Measurements from ENCODE around the gene PRAMEF7. TPM values are rescaled to one million over a fixed set of nuclear protein-coding genes. Genes with fewer than 3 reads are reported as not detected.
"Not testable (repeated sequence)": the region's sequence is repeated elsewhere in the genome, so short reads cannot be mapped to it uniquely, and the experiment has no call there.

The PRAMEF7 gene
- total RNA-seq: not detected

DNA sequence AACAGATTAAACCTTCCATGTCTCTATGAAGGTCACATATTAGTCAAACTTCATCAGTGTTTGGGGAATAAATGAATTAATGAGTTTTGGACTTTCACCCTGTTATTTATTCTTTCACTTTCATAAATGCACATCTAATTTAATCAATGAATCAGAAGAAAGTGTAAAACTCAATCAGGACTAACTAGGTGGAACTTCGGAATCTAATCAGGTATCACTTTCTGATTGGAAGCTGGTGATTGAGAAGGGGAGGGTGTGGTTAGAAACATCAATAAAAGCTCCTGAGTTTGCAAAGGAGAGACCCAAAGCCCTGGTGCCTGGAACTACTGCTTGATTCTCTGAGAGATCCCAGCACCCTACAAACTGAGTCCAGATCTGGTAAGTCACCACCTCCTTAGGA, at the start of gene PRAMEF7:
PRAMEF7 (plus strand) TSS at position 301 of the 400 bp plus-strand sequence. CDS start 1,083 bp downstream, outside the sequence.
- H3K9me3 Mint-ChIP-seq; DNase-seq; POLR2A ChIA-PET; H3K36me3 Mint-ChIP-seq (ENCODE audit: low read depth); intact Hi-C loops (cut with micrococcal nuclease); H3K4me1 Mint-ChIP-seq (ENCODE audit: low read depth); H3K27me3 Mint-ChIP-seq; CTCF ChIA-PET; H3K4me3 Mint-ChIP-seq; H3K27ac Mint-ChIP-seq; ATAC-seq: not testable (repeated sequence)

DNA sequence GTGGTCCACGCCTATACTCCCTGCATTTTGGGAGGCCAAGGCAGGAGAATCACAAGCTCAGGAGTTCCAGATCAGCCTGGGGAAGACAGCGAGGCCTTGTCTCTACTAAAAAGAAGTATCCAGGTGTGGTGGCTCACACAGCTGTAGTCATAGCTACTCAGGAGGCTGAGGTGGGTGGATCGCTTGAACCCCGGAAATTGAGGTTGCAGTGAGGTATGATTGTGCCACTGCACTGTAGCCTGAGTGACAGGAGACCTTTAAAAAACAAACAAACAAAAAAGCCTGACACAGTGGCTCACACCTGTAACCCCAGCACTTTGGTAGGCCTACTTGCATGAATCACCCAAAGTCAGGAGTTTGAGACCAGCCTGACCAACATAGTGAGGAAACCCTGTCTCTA, 38.0 kb upstream of the PRAMEF7 start:
- intact Hi-C loops (cut with micrococcal nuclease); ATAC-seq; POLR2A ChIA-PET; CTCF ChIA-PET; H3K36me3 Mint-ChIP-seq (ENCODE audit: low read depth); H3K27ac Mint-ChIP-seq; H3K9me3 Mint-ChIP-seq; H3K4me3 Mint-ChIP-seq; DNase-seq; H3K27me3 Mint-ChIP-seq; H3K4me1 Mint-ChIP-seq (ENCODE audit: low read depth): not testable (repeated sequence)

DNA sequence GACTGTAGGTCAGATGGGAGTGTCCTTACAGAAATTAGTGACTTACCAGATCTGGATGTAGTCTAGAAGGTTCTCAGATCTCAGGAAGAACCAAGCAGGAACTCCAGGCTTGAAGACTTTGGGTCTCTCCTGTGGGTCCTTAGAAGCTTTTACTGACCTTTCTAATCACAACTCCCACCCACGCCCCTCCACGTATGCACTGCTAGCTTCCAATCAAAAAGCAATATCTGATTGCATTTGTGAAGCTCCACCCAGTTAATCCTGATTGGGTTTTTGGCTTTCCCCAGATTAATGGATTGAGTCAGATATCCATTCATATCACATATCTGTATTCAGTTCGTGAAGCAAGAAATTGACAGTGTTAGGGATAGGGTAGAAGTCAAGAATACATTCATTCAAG, 30.3 kb upstream of the PRAMEF7 start, which contains the start of gene PRAMEF4:
PRAMEF4 (minus strand) TSS at position 101 of the 400 bp plus-strand sequence. CDS start 2,807 bp downstream, outside the sequence.
- POLR2A ChIA-PET: not testable (repeated sequence)

DNA sequence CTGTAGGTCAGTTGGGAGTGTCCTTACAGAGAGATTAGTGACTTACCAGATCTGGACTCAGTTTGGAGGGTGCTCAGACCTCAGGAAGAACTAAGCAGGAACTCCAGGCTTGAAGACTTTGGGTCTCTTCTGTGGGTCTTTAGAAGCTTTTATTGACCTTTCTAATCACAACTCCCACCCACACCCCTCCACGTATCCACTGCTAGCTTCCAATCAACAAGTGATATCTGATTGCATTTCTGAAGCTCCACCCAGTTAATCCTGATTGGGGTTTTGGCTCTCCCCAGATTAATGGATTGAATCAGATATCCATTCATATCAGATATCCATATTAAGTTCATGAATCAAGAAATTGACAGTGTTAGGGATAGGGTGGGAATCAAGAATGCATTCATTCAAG, 18.2 kb upstream of the PRAMEF7 start, which contains the start of gene PRAMEF10:
PRAMEF10 (minus strand) TSS at position 101 of the 400 bp plus-strand sequence. CDS start 2,423 bp downstream, outside the sequence.
- ATAC-seq; H3K9me3 Mint-ChIP-seq; H3K27ac Mint-ChIP-seq; DNase-seq; H3K36me3 Mint-ChIP-seq (ENCODE audit: low read depth); intact Hi-C loops (cut with micrococcal nuclease); H3K27me3 Mint-ChIP-seq; H3K4me3 Mint-ChIP-seq; POLR2A ChIA-PET; CTCF ChIA-PET; H3K4me1 Mint-ChIP-seq (ENCODE audit: low read depth): not testable (repeated sequence)

More for the DNA sequence above, 30.3 kb upstream of the PRAMEF7 start, which contains the start of gene PRAMEF4:
- DNase-seq; H3K9me3 Mint-ChIP-seq; CTCF ChIA-PET; ATAC-seq; H3K27ac Mint-ChIP-seq; H3K36me3 Mint-ChIP-seq (ENCODE audit: low read depth); intact Hi-C loops (cut with micrococcal nuclease); H3K4me1 Mint-ChIP-seq (ENCODE audit: low read depth); H3K4me3 Mint-ChIP-seq; H3K27me3 Mint-ChIP-seq: not testable (repeated sequence)

DNA sequence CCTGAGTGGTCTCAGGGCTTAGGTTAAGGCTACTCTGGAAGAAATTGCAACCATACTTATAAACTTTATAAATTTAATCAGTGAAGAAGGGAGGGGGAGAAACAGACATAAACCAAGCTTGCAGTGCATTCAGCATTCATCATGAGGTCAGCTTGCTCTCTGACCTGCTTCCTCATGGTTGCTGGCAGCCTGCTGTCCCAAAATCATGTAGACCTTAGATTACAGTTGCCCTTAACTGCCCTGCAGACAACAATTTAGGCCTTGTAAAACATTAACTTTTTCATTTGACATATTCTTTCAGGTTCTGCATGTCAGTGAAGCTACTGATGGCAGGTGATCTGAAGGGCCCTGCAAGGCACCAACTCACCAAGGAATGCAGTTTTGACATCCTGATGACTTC, 17.2 kb upstream of the PRAMEF7 start:
- H3K4me3 Mint-ChIP-seq; H3K36me3 Mint-ChIP-seq (ENCODE audit: low read depth); CTCF ChIA-PET; intact Hi-C loops (cut with micrococcal nuclease); H3K27ac Mint-ChIP-seq; H3K4me1 Mint-ChIP-seq (ENCODE audit: low read depth); H3K9me3 Mint-ChIP-seq; DNase-seq; POLR2A ChIA-PET; H3K27me3 Mint-ChIP-seq; ATAC-seq: not testable (repeated sequence)

DNA sequence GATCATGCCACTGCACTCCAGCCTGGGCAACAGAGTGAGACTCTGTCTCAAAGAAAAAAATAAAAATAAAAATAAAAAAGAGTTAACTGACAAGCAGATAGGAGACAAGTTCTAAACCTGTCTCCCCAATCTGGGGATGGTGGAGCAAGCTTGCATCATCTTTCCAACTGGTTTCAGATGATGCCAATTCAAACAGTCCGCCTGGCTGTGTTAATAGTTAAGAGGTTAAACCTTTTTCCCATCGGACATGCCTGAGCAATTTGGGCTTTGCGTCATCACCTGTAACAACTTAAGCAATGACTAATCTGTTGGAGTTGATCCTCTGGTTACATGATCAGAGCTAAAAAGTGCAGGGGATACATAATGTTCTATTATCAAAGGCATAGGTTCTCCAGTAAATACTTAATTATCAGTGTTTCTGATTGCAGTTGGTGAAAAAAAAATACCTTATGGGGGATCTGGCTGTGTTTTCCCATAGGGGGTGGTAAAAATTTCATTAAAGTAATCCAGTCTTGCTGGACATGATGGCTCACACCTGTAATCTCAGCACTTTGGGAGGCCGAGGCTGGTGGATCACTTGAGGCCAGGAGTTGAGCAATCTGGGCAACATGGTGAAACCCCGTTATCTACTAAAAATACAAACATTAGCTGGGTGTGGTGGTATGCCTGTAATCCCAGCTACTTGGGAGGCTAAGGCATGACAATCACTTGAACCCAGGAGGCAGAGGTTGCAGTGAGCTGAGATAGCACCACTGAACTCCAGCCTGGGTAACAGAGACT, 12.4 kb upstream of the PRAMEF7 start:
- H3K4me1 Mint-ChIP-seq (ENCODE audit: low read depth); DNase-seq; H3K4me3 Mint-ChIP-seq; POLR2A ChIA-PET; CTCF ChIA-PET; intact Hi-C loops (cut with micrococcal nuclease); H3K36me3 Mint-ChIP-seq (ENCODE audit: low read depth); ATAC-seq; H3K9me3 Mint-ChIP-seq; H3K27ac Mint-ChIP-seq; H3K27me3 Mint-ChIP-seq: not testable (repeated sequence)

DNA sequence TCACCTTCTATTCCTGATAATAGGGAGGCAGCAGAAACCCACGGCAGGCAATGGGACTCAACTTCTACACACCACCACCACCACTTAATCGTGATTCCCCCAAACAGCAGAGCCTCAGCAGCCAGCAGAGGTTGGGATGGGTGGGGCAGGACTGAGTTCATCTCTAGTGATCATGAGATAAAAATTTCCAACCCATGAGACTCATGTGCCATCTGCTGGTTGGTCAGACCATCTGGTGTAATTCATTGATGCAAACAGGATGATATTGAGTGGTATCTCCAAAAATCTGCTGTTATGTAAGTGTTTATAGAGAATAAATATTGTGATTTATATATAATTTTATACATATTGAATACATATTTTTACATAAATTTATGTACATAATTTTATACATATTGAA, 5.3 kb downstream of the PRAMEF7 start:
- CTCF ChIA-PET, DNase-seq, H3K27me3 Mint-ChIP-seq: not testable (repeated sequence)

DNA sequence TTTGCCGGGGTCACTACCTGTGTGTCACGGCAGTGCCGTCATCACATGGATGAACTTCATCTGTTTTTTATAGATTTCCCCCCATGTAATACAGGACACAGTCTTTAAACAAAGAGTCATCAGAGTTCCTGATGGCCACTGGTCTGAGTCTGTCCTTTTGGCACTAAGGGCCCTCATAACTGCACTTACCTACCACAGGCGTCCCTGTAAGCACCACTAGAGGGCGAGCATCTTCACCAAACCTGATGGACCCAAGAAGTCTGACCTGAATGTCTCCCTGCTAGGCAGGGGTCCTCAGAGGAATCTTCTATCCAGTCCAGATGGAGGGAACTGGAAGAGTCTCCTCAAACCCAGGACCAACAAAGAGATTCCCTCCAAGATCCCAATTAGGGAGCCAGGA, 8.0 kb downstream of the PRAMEF7 start:
- DNase-seq; CTCF ChIA-PET; H3K27ac Mint-ChIP-seq; H3K36me3 Mint-ChIP-seq (ENCODE audit: low read depth); intact Hi-C loops (cut with micrococcal nuclease); ATAC-seq; H3K27me3 Mint-ChIP-seq; POLR2A ChIA-PET; H3K4me3 Mint-ChIP-seq; H3K4me1 Mint-ChIP-seq (ENCODE audit: low read depth); H3K9me3 Mint-ChIP-seq: not testable (repeated sequence)

More for the DNA sequence above, 5.3 kb downstream of the PRAMEF7 start:
- ATAC-seq; POLR2A ChIA-PET; H3K4me3 Mint-ChIP-seq; H3K36me3 Mint-ChIP-seq (ENCODE audit: low read depth); intact Hi-C loops (cut with micrococcal nuclease); H3K9me3 Mint-ChIP-seq; H3K4me1 Mint-ChIP-seq (ENCODE audit: low read depth); H3K27ac Mint-ChIP-seq: not testable (repeated sequence)

DNA sequence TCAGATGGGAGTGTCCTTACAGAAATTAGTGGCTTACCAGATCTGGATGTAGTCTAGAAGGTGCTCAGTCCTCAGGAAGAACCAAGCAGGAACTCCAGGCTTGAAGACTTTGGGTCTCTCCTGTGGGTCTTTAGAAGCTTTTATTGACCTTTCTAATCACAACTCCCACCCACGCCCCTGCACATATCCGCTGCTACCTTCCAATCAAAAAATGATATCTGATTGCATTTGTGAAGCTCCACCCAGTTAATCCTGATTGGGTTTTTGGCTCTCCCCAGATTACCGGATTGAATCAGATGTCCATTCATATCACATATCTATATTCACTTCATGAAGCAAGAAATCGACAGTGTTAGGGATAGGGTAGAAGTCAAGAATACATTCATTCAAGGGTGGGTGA, 31.1 kb downstream of the PRAMEF7 start, which contains the start of gene PRAMEF6:
PRAMEF6 (minus strand) TSS at position 101 of the 400 bp plus-strand sequence. CDS start 5,062 bp downstream, outside the sequence.
- POLR2A ChIA-PET: not testable (repeated sequence)

More for the DNA sequence above, 31.1 kb downstream of the PRAMEF7 start, which contains the start of gene PRAMEF6:
- H3K4me3 Mint-ChIP-seq; ATAC-seq; H3K27ac Mint-ChIP-seq; CTCF ChIA-PET; H3K9me3 Mint-ChIP-seq; H3K4me1 Mint-ChIP-seq (ENCODE audit: low read depth); H3K36me3 Mint-ChIP-seq (ENCODE audit: low read depth); DNase-seq; intact Hi-C loops (cut with micrococcal nuclease); H3K27me3 Mint-ChIP-seq: not testable (repeated sequence)

Other genes starting within 250 kb of the PRAMEF7 start
- not detected for gene AADACL3, start 200.5 kb upstream of the PRAMEF7 start, total RNA-seq
- not detected for gene CFAP107, start 170.4 kb upstream of the PRAMEF7 start, total RNA-seq
- not detected for gene PRAMEF12, start 142.9 kb upstream of the PRAMEF7 start, total RNA-seq
- not detected for gene PRAMEF1, start 125.2 kb upstream of the PRAMEF7 start, total RNA-seq
- gene PRAMEF11, start 85.2 kb upstream of the PRAMEF7 start, total RNA-seq: not detected
- not detected for gene HNRNPCL1, start 67.9 kb upstream of the PRAMEF7 start, total RNA-seq
- not detected for gene PRAMEF2, start 59.5 kb upstream of the PRAMEF7 start, total RNA-seq
- gene PRAMEF4, start 30.4 kb upstream of the PRAMEF7 start, total RNA-seq: not detected
- not detected for gene PRAMEF10, start 18.3 kb upstream of the PRAMEF7 start, total RNA-seq
- not detected for gene PRAMEF6, start 31.0 kb downstream of the PRAMEF7 start, total RNA-seq
- not detected for gene PRAMEF27, start 140.0 kb downstream of the PRAMEF7 start, total RNA-seq
- gene HNRNPCL3, start 144.2 kb downstream of the PRAMEF7 start, total RNA-seq: not detected
- gene PRAMEF25, start 154.2 kb downstream of the PRAMEF7 start, total RNA-seq: not detected
- gene HNRNPCL2, start 200.2 kb downstream of the PRAMEF7 start, total RNA-seq: not detected
- gene PRAMEF26, start 239.4 kb downstream of the PRAMEF7 start, total RNA-seq: not detected
- gene HNRNPCL4, start 249.0 kb downstream of the PRAMEF7 start, total RNA-seq: not detected

Measured in activated CD8-positive, alpha-beta T cell treated with anti-CD3 and anti-CD28 coated beads for 36 hours (primary cell).